Neutrophil (primary cell): ENCODE data around the gene RSPH6A.

ENCODE experiments used
- H3K27ac ChIP-seq: fragments of 200-600 bp; sonication (generic); 2 replicates; pipeline ENCODE4 v1.5.1; 2016; ENCODE audit warnings: mild to moderate bottlenecking, moderate library complexity
- H3K27me3 ChIP-seq: fragments of 200-600 bp; sonication (generic); 2 replicates; pipeline ENCODE4 v1.6.0; 2016; ENCODE audit warnings: mild to moderate bottlenecking
- H3K36me3 ChIP-seq: fragments of 200-600 bp; sonication (generic); 2 replicates; pipeline ENCODE4 v1.5.1; 2017
- H3K4me1 ChIP-seq, 2 experiments: fragments of 200-600 bp in 1 of 2; sonication (generic) in 1 of 2; 1 replicate in 1 of 2; 2 replicates in 1 of 2; pipeline versions ENCODE4 v1.5.1 to v1.6.1; 2013 to 2016; ENCODE audit warnings: low read depth in 1 of 2, low read length in 1 of 2, mild to moderate bottlenecking in 1 of 2, moderate library complexity in 1 of 2; ENCODE audit not compliant: control insufficient read depth in 1 of 2, insufficient read depth in 1 of 2
- H3K4me3 ChIP-seq, 2 experiments: fragments of 200-600 bp in 1 of 2; sonication (generic) in 1 of 2; 1 replicate in 1 of 2; 2 replicates in 1 of 2; pipeline ENCODE4 v1.5.1; 2013 to 2016; ENCODE audit warnings: low read depth in 1 of 2, low read length in 1 of 2, mild to moderate bottlenecking in 1 of 2, moderate library complexity in 1 of 2
- H3K9me3 ChIP-seq: fragments of 200-600 bp; sonication (generic); 2 replicates; pipeline ENCODE4 v1.5.1; 2016
- TF ChIP-seq, protein P1 (sequence below): fragments of 200-600 bp; sonication (generic); IDR thresholded peaks from 2 replicates; pipeline ENCODE4 v1.5.1; 2016; ENCODE audit warnings: antibody characterized with exemption

The RSPH6A gene

GRCh38 chr19:45764475-45764874, 50.6 kb downstream of the RSPH6A start:
- no peaks in the 10 kb centered on the region for H3K9me3 ChIP-seq
- H3K27ac ChIP-seq, result no peak overlapping the region
- no peaks in the 10 kb centered on the region for H3K36me3 ChIP-seq
- H3K27me3 ChIP-seq, result peaks cover 100% of the 10 kb centered on the region
- TF ChIP-seq, protein P1, sequence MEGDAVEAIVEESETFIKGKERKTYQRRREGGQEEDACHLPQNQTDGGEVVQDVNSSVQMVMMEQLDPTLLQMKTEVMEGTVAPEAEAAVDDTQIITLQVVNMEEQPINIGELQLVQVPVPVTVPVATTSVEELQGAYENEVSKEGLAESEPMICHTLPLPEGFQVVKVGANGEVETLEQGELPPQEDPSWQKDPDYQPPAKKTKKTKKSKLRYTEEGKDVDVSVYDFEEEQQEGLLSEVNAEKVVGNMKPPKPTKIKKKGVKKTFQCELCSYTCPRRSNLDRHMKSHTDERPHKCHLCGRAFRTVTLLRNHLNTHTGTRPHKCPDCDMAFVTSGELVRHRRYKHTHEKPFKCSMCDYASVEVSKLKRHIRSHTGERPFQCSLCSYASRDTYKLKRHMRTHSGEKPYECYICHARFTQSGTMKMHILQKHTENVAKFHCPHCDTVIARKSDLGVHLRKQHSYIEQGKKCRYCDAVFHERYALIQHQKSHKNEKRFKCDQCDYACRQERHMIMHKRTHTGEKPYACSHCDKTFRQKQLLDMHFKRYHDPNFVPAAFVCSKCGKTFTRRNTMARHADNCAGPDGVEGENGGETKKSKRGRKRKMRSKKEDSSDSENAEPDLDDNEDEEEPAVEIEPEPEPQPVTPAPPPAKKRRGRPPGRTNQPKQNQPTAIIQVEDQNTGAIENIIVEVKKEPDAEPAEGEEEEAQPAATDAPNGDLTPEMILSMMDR, result no peak
- peaks cover 16 to 21% of the 10 kb centered on the region in 2 experiments for H3K4me1 ChIP-seq
- no peak overlapping the region for H3K4me3 ChIP-seq

- Histone ChIP-seq H3K36me3 (no peaks in the 10 kb centered on the region), H3K9me3 (no peaks in the 10 kb centered on the region), H3K27me3 (peaks cover 100% of the 10 kb centered on the region), H3K4me1 (peaks cover 9 to 14% of the 10 kb centered on the region in 2 experiments), H3K4me3 (no peak overlapping the region), H3K27ac (no peak overlapping the region)
- TF ChIP-seq, protein P1, result no peak
Observed at GRCh38 chr19:45763691-45764294, 51.3 kb downstream of the RSPH6A start.

GRCh38 chr19:45762870-45763631, 52.1 kb downstream of the RSPH6A start:
- Histone ChIP-seq H3K27me3 (peaks cover 100% of the 10 kb centered on the region), H3K4me3 (no peak overlapping the region), H3K4me1 (peaks cover 4 to 6% of the 10 kb centered on the region in 2 experiments), H3K27ac (no peak overlapping the region), H3K9me3 (no peaks in the 10 kb centered on the region), H3K36me3 (no peaks in the 10 kb centered on the region)
- TF ChIP-seq, protein P1, result no peak

GRCh38 chr19:45761714-45762113, 53.4 kb downstream of the RSPH6A start:
- H3K4me1 ChIP-seq, result no peaks in the 10 kb centered on the region
- H3K9me3 ChIP-seq, result no peaks in the 10 kb centered on the region
- no peak overlapping the region for H3K4me3 ChIP-seq
- no peaks in the 10 kb centered on the region for H3K36me3 ChIP-seq
- H3K27me3 ChIP-seq, result peaks cover 100% of the 10 kb centered on the region
- TF ChIP-seq, protein P1, result no peak
- no peak overlapping the region for H3K27ac ChIP-seq

GRCh38 chr19:45758921-45759320, 56.2 kb downstream of the RSPH6A start:
- no peak overlapping the region for H3K27ac ChIP-seq
- no peaks in the 10 kb centered on the region for H3K36me3 ChIP-seq
- H3K4me3 ChIP-seq, result no peak overlapping the region
- TF ChIP-seq, protein P1, result no peak
- H3K4me1 ChIP-seq, result no peaks in the 10 kb centered on the region
- H3K9me3 ChIP-seq, result no peaks in the 10 kb centered on the region
- peaks cover 91% of the 10 kb centered on the region for H3K27me3 ChIP-seq
